Measurements from ENCODE around the gene ERMARD.

Gene ERMARD

DNA sequence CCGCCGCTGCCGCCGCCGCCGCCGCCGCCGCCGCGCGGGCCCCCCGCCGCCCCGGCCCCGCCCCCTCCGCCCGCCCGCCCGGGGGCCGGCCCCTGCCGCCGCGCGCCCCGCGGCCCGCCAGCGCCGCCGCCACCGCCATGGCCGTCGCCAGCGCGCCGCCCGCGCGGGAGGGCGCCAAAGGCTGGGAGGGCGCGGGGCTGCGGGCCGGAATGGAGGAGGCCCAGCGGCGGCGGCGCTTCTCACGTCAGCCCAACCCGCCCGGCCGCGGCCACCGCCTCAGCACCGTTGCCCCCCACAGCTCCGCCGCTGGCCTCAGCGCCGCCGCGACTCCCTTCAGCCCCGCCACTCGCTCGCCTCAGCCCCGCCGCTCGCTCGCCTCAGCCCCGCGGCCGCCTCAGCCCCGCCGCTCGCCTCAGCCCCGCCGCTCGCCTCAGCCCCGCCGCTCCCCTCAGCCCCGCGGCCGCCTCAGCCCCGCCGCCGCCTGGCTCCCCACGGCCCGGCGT is 27.4 kb upstream of the ERMARD start:
- Histone ChIP-seq H4K91ac (ENCODE audit: low read depth, low read length) (peak overlapping the region; percentile 98), H2BK5ac (ENCODE audit: low read depth, low read length, poor library complexity) (peak overlapping the region; percentile 97), H3K36me3 (ENCODE audit: control insufficient read depth in 1 of 2, insufficient read depth in 2 of 2, low read length in 2 of 2) (no peaks in the 10 kb centered on the region), H3K27ac (ENCODE audit: low read depth, low read length) (peak overlapping the region; percentile 94), H3K79me1 (ENCODE audit: low read length) (peaks cover 11% of the 10 kb centered on the region), H3K4me2 (ENCODE audit: low read length) (peak overlapping the region; percentile 47), H3K4ac (ENCODE audit: low read depth, low read length) (peak overlapping the region; percentile 90), H2BK120ac (ENCODE audit: insufficient read depth, low read length, poor library complexity) (peak overlapping the region; percentile 99), H2AK5ac (ENCODE audit: low read length) (peak overlapping the region; percentile 28), H3K9ac (ENCODE audit: low read length) (peak overlapping the region; percentile 45), H2BK12ac (ENCODE audit: low read length) (no peak overlapping the region), H3K4me3 (ENCODE audit: low read depth, low read length) (peak overlapping the region; percentile 93), H3K18ac (ENCODE audit: low read length) (peak overlapping the region; percentile 95), H3K14ac (ENCODE audit: low read length) (peak overlapping the region; percentile 100), H3K27me3 (ENCODE audit: insufficient read depth, low read length) (no peaks in the 10 kb centered on the region), H3K4me1 (ENCODE audit: control insufficient read depth in 1 of 2, insufficient read depth in 2 of 2, low read length in 2 of 2) (peaks cover 0 to 5% of the 10 kb centered on the region in 2 experiments), H2AFZ (ENCODE audit: insufficient read depth, low read length, poor library complexity) (peak overlapping the region; percentile 100), H3K79me2 (ENCODE audit: control insufficient read depth, insufficient read depth, low read length, poor library complexity) (peaks cover 9% of the 10 kb centered on the region), H3K9me3 (ENCODE audit: insufficient read depth, low read depth, low read length) (no peaks in the 10 kb centered on the region), H3K23ac (ENCODE audit: low read length) (no peak overlapping the region), H4K8ac (ENCODE audit: low read depth, low read length) (peak overlapping the region; percentile 99), H4K12ac (ENCODE audit: low read depth, low read length) (peak overlapping the region; percentile 99)
- DNase-seq: peak in 1 of 2 donors; percentile 54
- WGBS (ENCODE audit: extremely low coverage, insufficient coverage, insufficient read length): no CpG with 5 or more reads among the region's 89 CpGs

DNA sequence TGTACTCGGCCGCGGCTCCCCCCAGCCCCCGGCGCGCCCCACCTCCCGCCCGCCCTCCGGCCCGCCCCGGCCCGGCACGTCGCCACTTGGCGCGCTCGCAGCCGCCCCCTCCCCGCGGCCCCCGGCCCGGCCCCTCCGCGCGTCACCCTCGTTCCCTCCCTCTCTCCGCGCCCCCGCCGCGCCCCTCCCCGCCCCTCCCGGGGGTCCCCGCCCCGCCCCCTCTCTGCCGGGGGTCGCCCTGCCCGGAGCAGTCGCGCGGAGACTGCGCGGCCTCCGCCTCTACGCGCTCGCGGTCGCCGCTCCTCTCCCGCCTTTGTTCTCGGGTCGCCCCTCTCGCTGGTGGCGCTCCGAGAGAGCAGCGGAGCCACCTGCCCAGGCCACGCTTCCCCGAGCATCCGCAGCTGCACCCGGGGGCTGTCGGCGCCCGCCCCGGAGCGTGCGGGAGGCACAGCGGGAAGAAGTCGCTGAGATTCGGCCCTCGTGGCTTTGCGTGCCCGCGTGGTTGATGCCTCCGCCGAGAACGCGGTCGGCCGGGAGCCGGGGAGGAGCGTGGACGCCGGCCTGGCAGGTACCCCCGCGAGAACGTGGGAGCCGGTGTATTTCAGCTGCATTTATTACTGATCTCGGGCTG is 26.8 kb upstream of the ERMARD start, which contains the start of gene PHF10:
PHF10 (minus strand) TSS at position 7 of the 631 bp plus-strand sequence. CDS start 569 bp downstream, outside the sequence.
- no peak within 1 kb of the TSS for H3K23ac ChIP-seq (ENCODE audit: low read length)

DNA sequence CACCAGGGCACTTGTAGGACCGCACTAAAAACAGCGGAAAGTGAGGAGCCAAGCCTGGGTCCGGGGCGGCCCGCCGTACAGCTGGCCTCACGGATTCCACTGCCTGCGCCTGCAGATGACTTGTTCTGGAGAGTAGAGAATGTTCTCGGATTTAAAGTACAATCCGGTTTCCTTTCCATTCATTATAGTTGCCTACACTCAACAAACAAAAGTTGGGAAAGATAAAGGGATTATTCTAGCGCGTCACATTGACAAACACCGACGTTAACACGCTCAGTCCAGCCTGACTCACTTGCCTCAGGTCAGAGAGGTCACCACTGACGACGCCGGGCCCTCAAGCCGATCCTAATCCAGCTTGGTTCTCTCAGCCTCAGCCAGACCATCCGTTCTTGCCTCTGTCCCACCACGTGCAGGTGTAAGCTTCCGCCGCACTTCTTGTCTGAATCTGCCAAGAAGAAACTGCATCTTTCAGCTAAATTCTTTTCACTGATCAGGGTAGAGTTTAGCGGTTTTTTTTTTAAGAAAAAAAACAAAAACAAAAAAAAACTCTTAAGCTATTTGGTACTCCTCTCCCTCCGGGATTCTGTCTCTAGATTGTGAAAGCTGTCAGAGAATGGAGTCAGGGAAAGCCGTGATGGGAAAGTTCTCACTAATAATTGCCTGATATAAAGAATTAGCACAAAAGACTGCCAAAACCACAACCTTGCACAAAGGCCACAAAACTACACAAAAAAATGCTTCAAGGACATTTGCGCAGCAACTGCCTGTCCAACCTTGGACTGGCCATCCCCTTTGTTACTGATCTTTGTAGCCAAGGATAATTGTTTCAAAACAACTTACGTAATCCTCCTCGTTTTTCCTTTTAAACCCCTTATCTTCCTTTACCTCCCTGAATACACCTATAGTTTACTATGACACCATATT is 26.0 kb upstream of the ERMARD start:
- Histone ChIP-seq H3K14ac (ENCODE audit: low read length) (peak overlapping the region; percentile 62), H3K9me3 (ENCODE audit: insufficient read depth, low read depth, low read length) (no peaks in the 10 kb centered on the region), H3K4me2 (ENCODE audit: low read length) (peak overlapping the region; percentile 92), H3K9ac (ENCODE audit: low read length) (peak overlapping the region; percentile 6), H2BK5ac (ENCODE audit: low read depth, low read length, poor library complexity) (peak overlapping the region; percentile 50), H2BK120ac (ENCODE audit: insufficient read depth, low read length, poor library complexity) (peak overlapping the region; percentile 80), H3K79me2 (ENCODE audit: control insufficient read depth, insufficient read depth, low read length, poor library complexity) (peaks cover 9% of the 10 kb centered on the region), H3K4ac (ENCODE audit: low read depth, low read length) (peak overlapping the region; percentile 19), H3K4me1 (ENCODE audit: control insufficient read depth in 1 of 2, insufficient read depth in 2 of 2, low read length in 2 of 2) (peaks cover 0 to 5% of the 10 kb centered on the region in 2 experiments), H3K4me3 (ENCODE audit: low read depth, low read length) (peak overlapping the region; percentile 71), H3K27ac (ENCODE audit: low read depth, low read length) (peak overlapping the region; percentile 79), H4K91ac (ENCODE audit: low read depth, low read length) (peak overlapping the region; percentile 82), H2AK5ac (ENCODE audit: low read length) (no peak overlapping the region), H3K27me3 (ENCODE audit: insufficient read depth, low read length) (no peaks in the 10 kb centered on the region), H3K79me1 (ENCODE audit: low read length) (peaks cover 11% of the 10 kb centered on the region), H2AFZ (ENCODE audit: insufficient read depth, low read length, poor library complexity) (peak overlapping the region; percentile 90), H3K23ac (ENCODE audit: low read length) (no peak overlapping the region), H3K36me3 (ENCODE audit: control insufficient read depth in 1 of 2, insufficient read depth in 2 of 2, low read length in 2 of 2) (no peaks in the 10 kb centered on the region), H4K8ac (ENCODE audit: low read depth, low read length) (peak overlapping the region; percentile 72), H2BK12ac (ENCODE audit: low read length) (no peak overlapping the region), H3K18ac (ENCODE audit: low read length) (peak overlapping the region; percentile 78), H4K12ac (ENCODE audit: low read depth, low read length) (peak overlapping the region; percentile 57)
- peak; percentile 82 to 85 for DNase-seq
- WGBS (ENCODE audit: extremely low coverage, insufficient coverage, insufficient read length): 100% methylated on average over 2 of the region's 29 CpGs

More for the DNA sequence above, 26.8 kb upstream of the ERMARD start, which contains the start of gene PHF10:
- Histone ChIP-seq H4K91ac (ENCODE audit: low read depth, low read length) (peak within 1 kb of the TSS; percentile 98), H3K36me3 (ENCODE audit: control insufficient read depth in 1 of 2, insufficient read depth in 2 of 2, low read length in 2 of 2) (no peaks in the 10 kb centered on the region), H3K9me3 (ENCODE audit: insufficient read depth, low read depth, low read length) (no peaks in the 10 kb centered on the region), H3K9ac (ENCODE audit: low read length) (peak within 1 kb of the TSS; percentile 45), H4K12ac (ENCODE audit: low read depth, low read length) (peak within 1 kb of the TSS; percentile 99), H3K4me1 (ENCODE audit: control insufficient read depth in 1 of 2, insufficient read depth in 2 of 2, low read length in 2 of 2) (peaks cover 0 to 5% of the 10 kb centered on the region in 2 experiments), H2AFZ (ENCODE audit: insufficient read depth, low read length, poor library complexity) (peak within 1 kb of the TSS; percentile 100), H3K79me1 (ENCODE audit: low read length) (peaks cover 11% of the 10 kb centered on the region), H3K4me3 (ENCODE audit: low read depth, low read length) (peak within 1 kb of the TSS; percentile 94), H2BK120ac (ENCODE audit: insufficient read depth, low read length, poor library complexity) (peak within 1 kb of the TSS; percentile 99), H3K18ac (ENCODE audit: low read length) (peak within 1 kb of the TSS; percentile 95), H3K27ac (ENCODE audit: low read depth, low read length) (peak within 1 kb of the TSS; percentile 94), H2BK5ac (ENCODE audit: low read depth, low read length, poor library complexity) (peak within 1 kb of the TSS; percentile 97), H3K4ac (ENCODE audit: low read depth, low read length) (peak within 1 kb of the TSS; percentile 90), H4K8ac (ENCODE audit: low read depth, low read length) (peak within 1 kb of the TSS; percentile 99), H3K14ac (ENCODE audit: low read length) (peak within 1 kb of the TSS; percentile 100), H2AK5ac (ENCODE audit: low read length) (peak within 1 kb of the TSS; percentile 28), H3K4me2 (ENCODE audit: low read length) (peak within 1 kb of the TSS; percentile 92), H3K79me2 (ENCODE audit: control insufficient read depth, insufficient read depth, low read length, poor library complexity) (peaks cover 9% of the 10 kb centered on the region), H3K27me3 (ENCODE audit: insufficient read depth, low read length) (no peaks in the 10 kb centered on the region), H2BK12ac (ENCODE audit: low read length) (peak within 1 kb of the TSS; percentile 10)
- peak; percentile 7 to 41 for DNase-seq
- no CpG with 5 or more reads among the region's 89 CpGs for WGBS (ENCODE audit: extremely low coverage, insufficient coverage, insufficient read length)

DNA sequence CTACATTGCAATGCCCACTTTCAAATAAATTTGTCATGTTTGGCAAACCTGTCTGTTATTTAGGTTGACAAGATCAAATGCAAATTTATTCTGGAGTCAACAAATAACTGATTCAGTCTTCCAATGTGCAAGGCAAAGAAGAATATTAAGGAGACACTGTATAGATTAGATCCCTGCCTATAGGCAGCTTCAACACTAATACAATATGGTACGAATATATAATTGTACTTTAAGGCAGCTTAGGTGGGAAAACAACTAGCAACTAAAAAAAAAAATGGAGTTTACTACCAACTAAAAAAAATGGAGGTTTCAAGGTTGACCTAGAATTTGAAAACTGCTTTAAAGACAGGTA is 25.4 kb upstream of the ERMARD start:
- no peak overlapping the region for H3K9ac ChIP-seq (ENCODE audit: low read length)
- no peak overlapping the region for H2BK5ac ChIP-seq (ENCODE audit: low read depth, low read length, poor library complexity)
- H3K27me3 ChIP-seq (ENCODE audit: insufficient read depth, low read length): no peaks in the 10 kb centered on the region
- no peak overlapping the region for H3K14ac ChIP-seq (ENCODE audit: low read length)
- no peaks in the 10 kb centered on the region for H3K36me3 ChIP-seq (ENCODE audit: control insufficient read depth in 1 of 2, insufficient read depth in 2 of 2, low read length in 2 of 2)
- no peaks in the 10 kb centered on the region for H3K9me3 ChIP-seq (ENCODE audit: insufficient read depth, low read depth, low read length)
- no CpG with 5 or more reads among the region's 1 CpG for WGBS (ENCODE audit: extremely low coverage, insufficient coverage, insufficient read length)
- H3K18ac ChIP-seq (ENCODE audit: low read length): no peak overlapping the region
- peaks cover 9% of the 10 kb centered on the region for H3K79me2 ChIP-seq (ENCODE audit: control insufficient read depth, insufficient read depth, low read length, poor library complexity)
- no peak overlapping the region for H4K91ac ChIP-seq (ENCODE audit: low read depth, low read length)
- no peak overlapping the region for H2BK12ac ChIP-seq (ENCODE audit: low read length)
- no peak overlapping the region for H3K4ac ChIP-seq (ENCODE audit: low read depth, low read length)
- H3K4me1 ChIP-seq (ENCODE audit: control insufficient read depth in 1 of 2, insufficient read depth in 2 of 2, low read length in 2 of 2): peaks cover 0 to 5% of the 10 kb centered on the region in 2 experiments
- no peak overlapping the region for H2BK120ac ChIP-seq (ENCODE audit: insufficient read depth, low read length, poor library complexity)
- no peak overlapping the region for H2AK5ac ChIP-seq (ENCODE audit: low read length)
- H4K12ac ChIP-seq (ENCODE audit: low read depth, low read length): no peak overlapping the region
- H3K79me1 ChIP-seq (ENCODE audit: low read length): peaks cover 11% of the 10 kb centered on the region
- H2AFZ ChIP-seq (ENCODE audit: insufficient read depth, low read length, poor library complexity): no peak overlapping the region
- DNase-seq: no peak
- H4K8ac ChIP-seq (ENCODE audit: low read depth, low read length): no peak overlapping the region
- no peak overlapping the region for H3K4me3 ChIP-seq (ENCODE audit: low read depth, low read length)
- H3K23ac ChIP-seq (ENCODE audit: low read length): no peak overlapping the region
- H3K4me2 ChIP-seq (ENCODE audit: low read length): no peak overlapping the region
- H3K27ac ChIP-seq (ENCODE audit: low read depth, low read length): no peak overlapping the region
